GM12878 (cell line): ENCODE results near the gene CCDC12.

Source experiments
- MTA3 ChIP-seq: IDR thresholded peaks from 2 replicates; pipeline ENCODE4 v1.6.1; 2012; ENCODE audit warnings: low read length, inconsistent platforms, borderline replicate concordance
- NFXL1 ChIP-seq: fragments of 450-650 bp; IDR thresholded peaks from 2 replicates; pipeline ENCODE4 v1.6.1; 2017; ENCODE audit warnings: antibody characterized with exemption, mild to moderate bottlenecking, borderline replicate concordance
- POLR2A ChIP-seq: IDR thresholded peaks from 2 replicates; pipeline ENCODE4 v1.6.1; 2011; ENCODE audit warnings: low read depth, mild to moderate bottlenecking, low read length
- POLR2AphosphoS5 ChIP-seq: IDR thresholded peaks from 2 replicates; pipeline ENCODE4 v1.6.1; 2011; ENCODE audit warnings: mild to moderate bottlenecking, low read length, inconsistent platforms
- SUZ12 ChIP-seq: fragments of 200-600 bp; sonication (generic); IDR thresholded peaks from one replicate; pipeline ENCODE4 v1.6.1; 2018; ENCODE audit warnings: antibody characterized with exemption, mild to moderate bottlenecking; ENCODE audit not compliant: unreplicated experiment
- TCF12 ChIP-seq: IDR thresholded peaks from 2 replicates; pipeline ENCODE4 v1.6.1; 2011; ENCODE audit warnings: low read depth, mild to moderate bottlenecking, low read length

DNA sequence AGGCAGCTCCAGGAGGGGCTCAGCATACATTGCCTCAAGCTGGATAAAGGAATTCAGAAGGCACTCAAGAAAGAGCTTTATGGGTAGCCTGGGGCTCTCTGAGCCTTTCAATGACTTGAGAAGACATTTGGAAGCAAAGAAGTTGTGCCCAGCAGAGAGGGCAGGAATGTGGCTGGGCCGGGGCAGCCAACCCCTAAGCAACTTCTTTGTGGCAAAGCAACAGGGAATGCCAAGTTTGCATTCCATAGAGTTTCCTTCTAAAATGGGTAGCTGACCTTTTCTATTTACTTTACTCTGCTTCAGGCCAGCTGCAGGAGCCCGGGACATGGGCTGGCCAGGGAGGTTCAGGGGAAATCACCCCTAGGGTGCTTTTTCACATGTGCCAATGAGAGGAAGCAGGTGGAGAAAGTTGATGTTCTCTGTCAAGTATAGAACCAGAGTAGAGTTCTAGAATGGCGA is 45.6 kb downstream of the CCDC12 start:
- TF ChIP-seq NFXL1 (no peak), POLR2A (no peak), TCF12 (0 out of 2 replicates have a peak, but pooled peaks have one; percentile 42), POLR2AphosphoS5 (no peak), SUZ12 (no peak), MTA3 (no peak)
